GM23338 (cell line): ENCODE results near the gene CPTP. TPM values are rescaled to one million over a fixed set of nuclear protein-coding genes. Genes with fewer than 3 reads are reported as not detected.
A peak's percentile ranks its signal among the peaks of the same experiment; 100 is the strongest.

Source experiments
- ATAC-seq: fragments of 200-7000 bp; cut with Tn5 transposase; 3 replicates; pipeline ENCODE4 v1.9.1; 2020
- DNase-seq: peaks from one replicate; pipeline ENCODE4 v3.0.0-alpha.2; 2015; ENCODE audit warnings: low spot score
- H2AFZ ChIP-seq: fragments of 200-600 bp; sonication (generic); 2 replicates; pipeline ENCODE4 v1.8.0; 2016; ENCODE audit warnings: antibody characterized with exemption, mild to moderate bottlenecking, moderate library complexity
- H3F3A ChIP-seq: fragments of 200-600 bp; sonication (generic); replicated peaks from 2 replicates; pipeline ENCODE4 v1.8.0; 2017; ENCODE audit warnings: antibody characterized with exemption, mixed run types, low read depth
- H3K27ac ChIP-seq: fragments of 200-600 bp; sonication (generic); 2 replicates; pipeline ENCODE4 v1.6.1; 2016; ENCODE audit warnings: low read depth
- H3K27me3 ChIP-seq: fragments of 200-600 bp; sonication (generic); 2 replicates; pipeline ENCODE4 v1.8.0; 2016; ENCODE audit warnings: mild to moderate bottlenecking, mixed run types, moderate library complexity; ENCODE audit not compliant: insufficient read depth
- H3K36me3 ChIP-seq: fragments of 200-600 bp; sonication (generic); 2 replicates; pipeline ENCODE4 v1.8.0; 2016; ENCODE audit warnings: mild to moderate bottlenecking; ENCODE audit not compliant: insufficient read depth
- H3K4me1 ChIP-seq: fragments of 200-600 bp; sonication (generic); 2 replicates; pipeline ENCODE4 v1.8.0; 2016; ENCODE audit warnings: mild to moderate bottlenecking, moderate library complexity; ENCODE audit not compliant: insufficient read depth
- H3K4me2 ChIP-seq: fragments of 200-600 bp; sonication (generic); 2 replicates; pipeline ENCODE4 v1.7.1; 2017; ENCODE audit warnings: mixed run types
- H3K4me3 ChIP-seq: fragments of 200-600 bp; sonication (generic); 2 replicates; pipeline ENCODE4 v1.6.1; 2016; ENCODE audit warnings: mixed run types
- H3K79me2 ChIP-seq: fragments of 200-600 bp; sonication (generic); replicated peaks from 2 replicates; pipeline ENCODE4 v1.8.0; 2017; ENCODE audit warnings: mild to moderate bottlenecking; ENCODE audit not compliant: insufficient read depth
- H3K9me2 ChIP-seq: fragments of 200-600 bp; sonication (generic); 2 replicates; pipeline ENCODE4 v1.8.0; 2017; ENCODE audit not compliant: insufficient read depth
- H4K20me1 ChIP-seq: fragments of 200-600 bp; sonication (generic); replicated peaks from 2 replicates; pipeline ENCODE4 v1.8.0; 2017; ENCODE audit warnings: mild to moderate bottlenecking; ENCODE audit not compliant: insufficient read depth
- H3K27ac Mint-ChIP-seq: 2 replicates; pipeline ENCODE4 v1.8.0; 2020; ENCODE audit warnings: inconsistent platforms, mild to moderate bottlenecking, moderate library complexity, mixed read lengths
- H3K27me3 Mint-ChIP-seq: 3 replicates; pipeline ENCODE4 v1.8.0; 2022; ENCODE audit warnings: low read depth, mild to moderate bottlenecking, moderate library complexity, mixed read lengths, inconsistent platforms; ENCODE audit not compliant: insufficient read depth, poor library complexity
- H3K36me3 Mint-ChIP-seq: 3 replicates; pipeline ENCODE4 v1.8.0; 2021; ENCODE audit warnings: low read depth, mild to moderate bottlenecking, inconsistent platforms, moderate library complexity, mixed read lengths
- H3K4me1 Mint-ChIP-seq: 3 replicates; pipeline ENCODE4 v1.8.0; 2020; ENCODE audit warnings: mild to moderate bottlenecking, inconsistent platforms, mixed read lengths
- H3K4me3 Mint-ChIP-seq: 3 replicates; pipeline ENCODE4 v1.8.0; 2021; ENCODE audit warnings: moderate library complexity, mild to moderate bottlenecking, inconsistent platforms, mixed read lengths
- H3K9me3 Mint-ChIP-seq: 3 replicates; pipeline ENCODE4 v1.8.0; 2020; ENCODE audit warnings: moderate library complexity, mild to moderate bottlenecking, inconsistent platforms, mixed read lengths
- EZH2 ChIP-seq: fragments of 200-600 bp; sonication (generic); IDR thresholded peaks from one replicate; pipeline ENCODE4 v1.8.0; 2017; ENCODE audit warnings: antibody characterized with exemption, mild to moderate bottlenecking, low read depth; ENCODE audit not compliant: unreplicated experiment
- EZH2phosphoT487 ChIP-seq: fragments of 200-600 bp; sonication (generic); IDR thresholded peaks from one replicate; pipeline ENCODE4 v1.8.1; 2018; ENCODE audit warnings: antibody characterized with exemption; ENCODE audit not compliant: unreplicated experiment
- polyA plus RNA-seq: library from polyadenylated mRNA; unstranded; fragments of >200 nt; fragmentation: Nextera tagmentation; extraction: Ambion mirVana; gene quantifications from 2 replicates; pipeline ENCODE4 v1.2.1, GENCODE V29; 2016
- total RNA-seq: library from RNA; depleted of rRNA; stranded (reverse); fragments of >200 nt; shearing (Covaris generic); gene quantifications from 2 replicates; pipeline ENCODE4 v1.2.3, GENCODE V29; 2014
- TF ChIP-seq, protein P1 (sequence below): IDR thresholded peaks from one replicate; pipeline ENCODE4 v1.6.1; 2018; ENCODE audit warnings: antibody characterized with exemption; ENCODE audit not compliant: unreplicated experiment
- TF ChIP-seq, protein P2 (sequence below): IDR thresholded peaks from 2 replicates; pipeline ENCODE4 v1.6.1; 2016; ENCODE audit warnings: antibody characterized with exemption
- TF ChIP-seq, protein P3 (sequence below), 2 experiments: fragments of 200-600 bp in 1 of 2; sonication (generic) in 1 of 2; conservative IDR thresholded peaks; 2 replicates each; pipeline versions ENCODE4 v1.5.1 to v1.6.1; 2016 to 2017; ENCODE audit warnings: antibody characterized with exemption in 2 of 2, low read depth in 2 of 2, mild to moderate bottlenecking in 2 of 2, moderate library complexity in 1 of 2

CPTP gene
- total and polyA plus RNA-seq, 2 experiments from 2014 or later = 8.1 to 13.5 TPM

DNA sequence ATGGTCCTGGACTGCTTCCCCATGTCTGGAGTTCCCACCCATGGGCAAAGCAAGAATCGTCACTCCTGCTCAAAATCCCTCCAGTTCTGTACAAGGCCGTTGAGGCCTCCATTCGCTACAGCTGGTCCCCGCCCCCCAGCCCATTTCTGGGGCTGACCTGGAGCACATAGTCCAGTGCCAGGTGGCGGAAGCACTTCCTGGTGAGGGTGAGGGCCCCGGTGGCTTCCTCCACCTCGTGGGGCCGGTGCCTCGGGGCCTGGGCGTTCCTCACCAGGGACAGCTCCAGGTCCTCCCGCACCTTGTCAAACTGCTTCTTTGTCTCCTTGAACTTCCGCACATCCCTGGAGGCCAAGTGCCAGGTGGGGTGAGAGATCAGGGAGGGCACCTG is 24.3 kb upstream of the CPTP start:
- H3K36me3 Mint-ChIP-seq = no peaks in the 10 kb centered on the region
- TF ChIP-seq, protein P1, sequence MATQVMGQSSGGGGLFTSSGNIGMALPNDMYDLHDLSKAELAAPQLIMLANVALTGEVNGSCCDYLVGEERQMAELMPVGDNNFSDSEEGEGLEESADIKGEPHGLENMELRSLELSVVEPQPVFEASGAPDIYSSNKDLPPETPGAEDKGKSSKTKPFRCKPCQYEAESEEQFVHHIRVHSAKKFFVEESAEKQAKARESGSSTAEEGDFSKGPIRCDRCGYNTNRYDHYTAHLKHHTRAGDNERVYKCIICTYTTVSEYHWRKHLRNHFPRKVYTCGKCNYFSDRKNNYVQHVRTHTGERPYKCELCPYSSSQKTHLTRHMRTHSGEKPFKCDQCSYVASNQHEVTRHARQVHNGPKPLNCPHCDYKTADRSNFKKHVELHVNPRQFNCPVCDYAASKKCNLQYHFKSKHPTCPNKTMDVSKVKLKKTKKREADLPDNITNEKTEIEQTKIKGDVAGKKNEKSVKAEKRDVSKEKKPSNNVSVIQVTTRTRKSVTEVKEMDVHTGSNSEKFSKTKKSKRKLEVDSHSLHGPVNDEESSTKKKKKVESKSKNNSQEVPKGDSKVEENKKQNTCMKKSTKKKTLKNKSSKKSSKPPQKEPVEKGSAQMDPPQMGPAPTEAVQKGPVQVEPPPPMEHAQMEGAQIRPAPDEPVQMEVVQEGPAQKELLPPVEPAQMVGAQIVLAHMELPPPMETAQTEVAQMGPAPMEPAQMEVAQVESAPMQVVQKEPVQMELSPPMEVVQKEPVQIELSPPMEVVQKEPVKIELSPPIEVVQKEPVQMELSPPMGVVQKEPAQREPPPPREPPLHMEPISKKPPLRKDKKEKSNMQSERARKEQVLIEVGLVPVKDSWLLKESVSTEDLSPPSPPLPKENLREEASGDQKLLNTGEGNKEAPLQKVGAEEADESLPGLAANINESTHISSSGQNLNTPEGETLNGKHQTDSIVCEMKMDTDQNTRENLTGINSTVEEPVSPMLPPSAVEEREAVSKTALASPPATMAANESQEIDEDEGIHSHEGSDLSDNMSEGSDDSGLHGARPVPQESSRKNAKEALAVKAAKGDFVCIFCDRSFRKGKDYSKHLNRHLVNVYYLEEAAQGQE = peak; percentile 37
- TF ChIP-seq EZH2phosphoT487 = no peak
- H3K79me2 ChIP-seq = no peaks in the 10 kb centered on the region
- no peaks in the 10 kb centered on the region for H3K9me3 Mint-ChIP-seq
- no peaks in the 10 kb centered on the region for H3K36me3 ChIP-seq
- H3K4me1 Mint-ChIP-seq = peaks cover 6% of the 10 kb centered on the region; the same call in 1 of the 3 replicates
- H3K4me3 ChIP-seq = no peak overlapping the region
- no peak for ATAC-seq
- no peak overlapping the region for H3K4me2 ChIP-seq
- no peaks in the 10 kb centered on the region for H4K20me1 ChIP-seq
- no peak overlapping the region for H2AFZ ChIP-seq
- no peaks in the 10 kb centered on the region for H3K9me2 ChIP-seq
- peaks cover 4% of the 10 kb centered on the region for H3K27me3 Mint-ChIP-seq
- no peak overlapping the region for H3K27ac Mint-ChIP-seq
- H3K4me3 Mint-ChIP-seq = no peak overlapping the region
- H3F3A ChIP-seq = no peaks in the 10 kb centered on the region
- DNase-seq = no peak
- peaks cover 6% of the 10 kb centered on the region; the same call in 1 of the 2 replicates for H3K4me1 ChIP-seq
- no peaks in the 10 kb centered on the region for H3K27me3 ChIP-seq
- no peak overlapping the region for H3K27ac ChIP-seq

DNA sequence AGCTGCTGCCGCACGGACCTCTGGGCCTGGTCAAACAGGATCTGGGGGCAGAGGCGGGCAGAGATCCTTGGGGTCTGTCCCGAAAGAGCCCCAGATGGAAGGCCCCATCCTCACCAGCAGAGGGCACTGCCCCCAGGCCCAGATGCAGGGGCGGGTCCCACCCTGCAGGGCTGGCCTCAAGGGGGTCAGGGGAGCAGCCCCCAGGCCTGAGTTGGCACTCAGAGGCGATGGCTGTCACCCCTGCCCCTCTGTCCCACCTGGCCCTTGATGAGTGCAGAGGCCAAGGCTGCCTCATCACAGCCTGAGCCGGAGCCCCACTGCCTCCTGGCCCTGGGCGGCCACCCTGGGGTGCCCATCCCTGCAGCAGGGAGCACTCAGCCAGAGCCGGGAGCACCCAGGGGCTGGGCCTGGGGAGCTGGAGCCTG is 22.6 kb upstream of the CPTP start:
- DNase-seq (peak; percentile 63), ATAC-seq (peak; percentile 17)
- TF ChIP-seq, protein P2, sequence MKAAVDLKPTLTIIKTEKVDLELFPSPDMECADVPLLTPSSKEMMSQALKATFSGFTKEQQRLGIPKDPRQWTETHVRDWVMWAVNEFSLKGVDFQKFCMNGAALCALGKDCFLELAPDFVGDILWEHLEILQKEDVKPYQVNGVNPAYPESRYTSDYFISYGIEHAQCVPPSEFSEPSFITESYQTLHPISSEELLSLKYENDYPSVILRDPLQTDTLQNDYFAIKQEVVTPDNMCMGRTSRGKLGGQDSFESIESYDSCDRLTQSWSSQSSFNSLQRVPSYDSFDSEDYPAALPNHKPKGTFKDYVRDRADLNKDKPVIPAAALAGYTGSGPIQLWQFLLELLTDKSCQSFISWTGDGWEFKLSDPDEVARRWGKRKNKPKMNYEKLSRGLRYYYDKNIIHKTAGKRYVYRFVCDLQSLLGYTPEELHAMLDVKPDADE = no peak
- TF ChIP-seq EZH2 = no peak
- TF ChIP-seq, protein P3, sequence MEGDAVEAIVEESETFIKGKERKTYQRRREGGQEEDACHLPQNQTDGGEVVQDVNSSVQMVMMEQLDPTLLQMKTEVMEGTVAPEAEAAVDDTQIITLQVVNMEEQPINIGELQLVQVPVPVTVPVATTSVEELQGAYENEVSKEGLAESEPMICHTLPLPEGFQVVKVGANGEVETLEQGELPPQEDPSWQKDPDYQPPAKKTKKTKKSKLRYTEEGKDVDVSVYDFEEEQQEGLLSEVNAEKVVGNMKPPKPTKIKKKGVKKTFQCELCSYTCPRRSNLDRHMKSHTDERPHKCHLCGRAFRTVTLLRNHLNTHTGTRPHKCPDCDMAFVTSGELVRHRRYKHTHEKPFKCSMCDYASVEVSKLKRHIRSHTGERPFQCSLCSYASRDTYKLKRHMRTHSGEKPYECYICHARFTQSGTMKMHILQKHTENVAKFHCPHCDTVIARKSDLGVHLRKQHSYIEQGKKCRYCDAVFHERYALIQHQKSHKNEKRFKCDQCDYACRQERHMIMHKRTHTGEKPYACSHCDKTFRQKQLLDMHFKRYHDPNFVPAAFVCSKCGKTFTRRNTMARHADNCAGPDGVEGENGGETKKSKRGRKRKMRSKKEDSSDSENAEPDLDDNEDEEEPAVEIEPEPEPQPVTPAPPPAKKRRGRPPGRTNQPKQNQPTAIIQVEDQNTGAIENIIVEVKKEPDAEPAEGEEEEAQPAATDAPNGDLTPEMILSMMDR (conservative IDR thresholded peaks at IDR 0.05; ENCODE audit: low read depth in 2 of 2) = peak; percentile 64 to 76
- Mint-ChIP-seq H3K27me3 (peaks cover 11% of the 10 kb centered on the region), H3K4me1 (peaks cover 18% of the 10 kb centered on the region; the same call in 2 of the 3 replicates), H3K4me3 (no peak overlapping the region), H3K36me3 (no peaks in the 10 kb centered on the region; the same call in 2 of the 3 replicates), H3K27ac (no peak overlapping the region), H3K9me3 (no peaks in the 10 kb centered on the region)
- peaks cover 7% of the 10 kb centered on the region; the same call in 1 of the 2 replicates for H3K4me1 ChIP-seq
- H3K9me2 ChIP-seq = no peaks in the 10 kb centered on the region
- H3K4me3 ChIP-seq = no peak overlapping the region
- no peak overlapping the region for H2AFZ ChIP-seq
- H3K36me3 ChIP-seq = no peaks in the 10 kb centered on the region
- H3K27ac ChIP-seq = no peak overlapping the region
- H4K20me1 ChIP-seq = no peaks in the 10 kb centered on the region
- no peaks in the 10 kb centered on the region for H3F3A ChIP-seq
- no peaks in the 10 kb centered on the region for H3K27me3 ChIP-seq
- H3K79me2 ChIP-seq = peaks cover 5% of the 10 kb centered on the region; the same call in 1 of the 2 replicates
- H3K4me2 ChIP-seq = no peak overlapping the region
